Heart left ventricle (tissue), 16 donors: ENCODE data around the gene COL10A1. TPM values are rescaled to one million over a fixed set of nuclear protein-coding genes. Genes with fewer than 3 reads are reported as not detected.

ENCODE experiments used
- ATAC-seq, 4 donors: fragments of 200-7000 bp; cut with Tn5 transposase; one replicate each; pipeline ENCODE4 v1.9.1; 2020 to 2022; ENCODE audit warnings: moderate library complexity in 4 of 4, mild to moderate bottlenecking in 3 of 4, moderate number of reproducible peaks in 1 of 4
- DNase-seq, 5 donors: peaks; one replicate each; pipeline ENCODE4 v3.0.0-alpha.2; 2020
- H3K27ac ChIP-seq, 12 donors: fragments of 200-600 bp; sonication (generic) in 4 of 12; one replicate each; pipeline versions ENCODE4 v1.5.0 to v1.8.0; 2016 to 2022; ENCODE audit warnings: mild to moderate bottlenecking in 2 of 12
- H3K27me3 ChIP-seq, 9 donors: fragments of 200-600 bp; sonication (generic) in 2 of 9; one replicate each; pipeline versions ENCODE4 v1.5.1 to v1.8.0; 2016 to 2022; ENCODE audit warnings: mild to moderate bottlenecking in 3 of 9
- H3K36me3 ChIP-seq, 9 donors: fragments of 200-600 bp; sonication (generic) in 2 of 9; one replicate each; pipeline versions ENCODE4 v1.5.0 to v1.8.0; 2018 to 2022; ENCODE audit warnings: mild to moderate bottlenecking in 2 of 9
- H3K4me1 ChIP-seq, 12 donors: fragments of 200-600 bp; sonication (generic) in 4 of 12; one replicate each; pipeline versions ENCODE4 v1.5.0 to v1.8.0; 2016 to 2022; ENCODE audit warnings: mild to moderate bottlenecking in 3 of 12
- H3K4me3 ChIP-seq, 12 donors: fragments of 200-600 bp; sonication (generic) in 4 of 12; one replicate each; pipeline versions ENCODE4 v1.5.0 to v1.8.0; 2017 to 2022; ENCODE audit warnings: mild to moderate bottlenecking in 9 of 12, moderate library complexity in 4 of 12
- H3K9me3 ChIP-seq, 12 donors: fragments of 200-600 bp; sonication (generic) in 4 of 12; one replicate each; pipeline versions ENCODE4 v1.5.0 to v1.8.0; 2016 to 2022; ENCODE audit warnings: mild to moderate bottlenecking in 1 of 12
- CTCF ChIP-seq, 12 donors: fragments of 200-600 bp; sonication (generic) in 4 of 12; IDR thresholded peaks; one replicate each; pipeline versions ENCODE4 v1.5.0 to v1.8.0; 2018 to 2022; ENCODE audit warnings: antibody characterized with exemption in 12 of 12, mild to moderate bottlenecking in 5 of 12
- POLR2A ChIP-seq, 2 donors: fragments of 450-650 bp; IDR thresholded peaks; one replicate each; pipeline ENCODE4 v1.6.1; 2017; ENCODE audit warnings: antibody characterized with exemption in 2 of 2, mild to moderate bottlenecking in 2 of 2, moderate library complexity in 2 of 2
- WGBS, 4 donors: extraction: QIAGEN DNeasy Blood & Tissue Kit in 2 of 4; methylation state at CpG; one replicate each; pipeline versions ENCODE4 v1.1.5 to v1.1.7; 2013 to 2018; 5-methylcytosine and 5-hydroxymethylcytosine counted together
- intact Hi-C, 10 donors: fragments of 100-400 bp; cut with DNase I; formaldehyde crosslinking; loops; one replicate each; pipeline versions ENCODE4 v1.11.1 to v1.14.2; 2022
- polyA plus RNA-seq, 2 donors: library from polyadenylated mRNA; stranded (reverse); fragments of 200-250 nt; gene quantifications; one replicate each; pipeline ENCODE4 v1.2.3, GENCODE V29; 2013
- total RNA-seq, 9 donors: library from RNA; depleted of rRNA in 2 of 9; stranded (reverse); fragments of >200 nt in 2 of 9; fragmentation: NEBNext Ultra II Directional in 3 of 9; extraction: Animal tissue kit (Norgen Biotek cat#: 25700) in 3 of 9; gene quantifications; one replicate each; pipeline versions ENCODE4 v1.1.0 to v1.2.4, GENCODE V29; 2016 to 2023
- donor health status: ischemic (EF 13 %, LVEDD 7.1; RV severe dilation, severe dysfunction).
- donor health status: healthy with polysubstance abuse.
- donor health status: DM: no; HTN: yes; CAD: no.
- donor health status: DM: no; HTN: no; CAD: no.
- donor health status: ischemic (EF 25% LVEDD 6.9; RV normal size, moderate dysfunction).
- donor health status: ischemic (EF 25% LVEDD 5.7; RV mildly dilated, moderate dysfunction).
- donor health status: healthy.
- donor health status: DM: yes; HTN: yes; CAD: no.
- donor health status: ischemic (EF 35%, LVEDD 5.7; RV mildly dilated, moderate dysfunction).
- donor health status: nonischemic (EF 11% LVEDD 7.7; RV severe dilation, severe dysfunction).
- donor health status: DM: yes; HTN: yes; CAD: no.
- donor health status: PGD.
- donor health status: ischemic (EF 29% LVEDD 5.4; RV normal size, mild dysfunction).
- donor health status: nonischemic (EF 23%, LVEDD 6.1; RV moderate dilation, normal function).

The COL10A1 gene
- total and polyA plus RNA-seq, 11 donors: 0.04 to 1.4 (median 0.17) TPM; not detected in 5

- Histone ChIP-seq H3K9me3 (no peaks in the 10 kb centered on the region), H3K36me3 (peaks cover 0 to 10% (median 0%) of the 10 kb centered on the region in 9 donors), H3K4me3 (no peak overlapping the region), H3K4me1 (peaks cover 0 to 15% (median 2%) of the 10 kb centered on the region in 12 donors), H3K27me3 (no peaks in the 10 kb centered on the region), H3K27ac (peak overlapping the region in 7 of 12 donors; percentile 18 to 73 (median 41))
- 50 to 58% (median 55%) methylated on average over 2 of the region's 2 CpGs for WGBS, 4 donors
- TF ChIP-seq POLR2A (IDR thresholded peaks at IDR 0.05) (no peak), CTCF (IDR thresholded peaks at IDR 0.05) (no peak)
- intact Hi-C loops: no loop called here
- ATAC-seq (peak; percentile 55 to 77 (median 64)), DNase-seq (no peak)
Measured at GRCh38 chr6:116127771-116128493, 2.0 kb upstream of the COL10A1 start.

- H3K27me3 ChIP-seq: no peaks in the 10 kb centered on the region
- H3K9me3 ChIP-seq: no peaks in the 10 kb centered on the region
- WGBS, 4 donors: 96 to 100% (median 98%) methylated on average over 3 of the region's 3 CpGs; no CpG with 5 or more reads in 1 of the 4 donors
- DNase-seq (no peak), ATAC-seq (peak in 1 of 4 donors; percentile 31)
- H3K27ac ChIP-seq: no peak overlapping the region
- H3K4me3 ChIP-seq: no peak overlapping the region
- TF ChIP-seq POLR2A (IDR thresholded peaks at IDR 0.05) (no peak), CTCF (IDR thresholded peaks at IDR 0.05) (no peak)
- intact Hi-C loops: no loop called here
- H3K4me1 ChIP-seq: no peaks in the 10 kb centered on the region
- peaks cover 0 to 47% (median 32%) of the 10 kb centered on the region in 9 donors for H3K36me3 ChIP-seq
Measured at GRCh38 chr6:116120430-116120829, 5.5 kb downstream of the COL10A1 start.

GRCh38 chr6:116118608-116119007, 7.3 kb downstream of the COL10A1 start:
- no peak for DNase-seq
- Histone ChIP-seq H3K9me3 (no peaks in the 10 kb centered on the region), H3K27ac (no peak overlapping the region), H3K4me3 (no peak overlapping the region), H3K27me3 (no peaks in the 10 kb centered on the region), H3K4me1 (no peaks in the 10 kb centered on the region), H3K36me3 (peaks cover 0 to 66% (median 40%) of the 10 kb centered on the region in 9 donors)
- TF ChIP-seq POLR2A (IDR thresholded peaks at IDR 0.05): no peak
- intact Hi-C loops: loop anchor here in 1 of 10 donors (10.0 kb wide), 1 partner anchor 446 kb away; no protein-coding TSS in a partner anchor
- ATAC-seq: no peak

GRCh38 chr6:116115781-116116180, 10.2 kb downstream of the COL10A1 start:
- DNase-seq (no peak), ATAC-seq (no peak)
- Histone ChIP-seq H3K9me3 (no peaks in the 10 kb centered on the region), H3K36me3 (peaks cover 0 to 94% (median 68%) of the 10 kb centered on the region in 9 donors), H3K4me3 (no peak overlapping the region), H3K4me1 (no peaks in the 10 kb centered on the region), H3K27me3 (no peaks in the 10 kb centered on the region), H3K27ac (no peak overlapping the region)
- intact Hi-C loops: loop anchor here in 1 of 10 donors (10.0 kb wide), 1 partner anchor 449 kb away; no protein-coding TSS in a partner anchor
- WGBS, 4 donors: 73 to 89% (median 87%) methylated on average over 2 of the region's 2 CpGs
- TF ChIP-seq CTCF (IDR thresholded peaks at IDR 0.05) (peak in 10 of 12 donors; percentile 8 to 53 (median 22)), POLR2A (IDR thresholded peaks at IDR 0.05) (no peak)
